ENCODE measurements around the gene GABRE.
"Not testable (repeated sequence)": the region's sequence is repeated elsewhere in the genome, so short reads cannot be mapped to it uniquely, and the experiment has no call there.

The GABRE gene

DNA sequence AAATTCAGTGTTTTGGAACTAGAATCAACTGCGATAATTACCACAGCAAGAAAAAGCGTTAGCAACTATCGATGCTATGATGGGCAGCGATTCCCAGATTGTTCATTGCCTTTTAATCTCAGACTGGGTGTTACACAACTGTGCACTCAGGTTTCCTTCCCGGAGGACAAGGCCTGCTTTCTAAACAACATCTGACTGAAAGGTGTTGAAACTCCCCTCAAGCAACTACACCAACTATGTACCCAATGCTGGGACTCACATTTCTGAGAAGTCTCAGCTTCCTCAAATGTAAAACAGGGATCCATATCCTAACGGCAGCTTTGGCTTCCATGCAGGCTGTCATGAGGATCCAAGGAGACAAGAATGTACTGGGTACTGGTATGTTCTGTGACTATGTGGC, 8.2 kb downstream of the GABRE start:
- DNase-seq = no peak

DNA sequence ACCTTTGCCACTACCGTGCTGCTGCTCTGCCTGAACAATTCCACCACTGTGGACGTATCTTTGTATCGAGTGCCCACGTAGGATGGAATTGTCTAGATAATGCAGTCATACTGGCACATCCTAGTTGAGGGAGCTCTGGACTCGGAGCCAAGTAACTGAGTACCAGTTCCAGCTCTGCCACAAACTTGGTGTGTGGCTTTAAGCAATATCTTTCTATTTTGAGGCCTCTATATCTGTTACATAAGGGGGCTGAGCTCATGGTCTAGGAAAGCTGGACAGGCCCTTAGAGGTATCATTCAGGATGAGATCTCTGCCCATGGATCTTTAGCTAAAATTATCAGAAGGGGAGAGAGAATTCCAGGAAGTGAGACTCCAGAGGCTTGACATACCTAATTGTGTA, 12.4 kb downstream of the GABRE start:
- no peak for DNase-seq

GRCh38 chrX:151958101-151958500, 16.4 kb downstream of the GABRE start:
- DNase-seq = no peak

- no peak for DNase-seq
Measured at GRCh38 chrX:151954730-151955129, 19.7 kb downstream of the GABRE start.

DNA sequence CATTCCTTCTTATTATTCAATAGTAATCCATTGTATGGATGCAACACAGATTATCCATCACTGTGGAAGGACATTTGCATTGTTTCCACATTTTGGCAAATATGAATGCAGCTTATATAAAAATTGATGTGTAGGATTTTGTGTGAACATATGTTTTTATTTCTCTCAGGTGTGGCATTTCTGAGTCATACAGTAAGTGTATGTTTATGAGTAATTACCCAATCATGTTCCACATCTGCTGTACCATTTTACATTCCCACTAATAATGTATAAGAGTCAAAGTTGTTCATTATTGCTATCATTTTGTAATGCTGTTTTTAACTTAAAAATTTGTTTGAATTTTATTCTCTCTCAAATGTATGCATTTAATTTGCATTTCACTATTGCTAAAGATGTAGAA, 36.3 kb downstream of the GABRE start:
- no peak for DNase-seq

GRCh38 chrX:151935358-151935757, 39.1 kb downstream of the GABRE start:
- no peak for DNase-seq

DNA sequence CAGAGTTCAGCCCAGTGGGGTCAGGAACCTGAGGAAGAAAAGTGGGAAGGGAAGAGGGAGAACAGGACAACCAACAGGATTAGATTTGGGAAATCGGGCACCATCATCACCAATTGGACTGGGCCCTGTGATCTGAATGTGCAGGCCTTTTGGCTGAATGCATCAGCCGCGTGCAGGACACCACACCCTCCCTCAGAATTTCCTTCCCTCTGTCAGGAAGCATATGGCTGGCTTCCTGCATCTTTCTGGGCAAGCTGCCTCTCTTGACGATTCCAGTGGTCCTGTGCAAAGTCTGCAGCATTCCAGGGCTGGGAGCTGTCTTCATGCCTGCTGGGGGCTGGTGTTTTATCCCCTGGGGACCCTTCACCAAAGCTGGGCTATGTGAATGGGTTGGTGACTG, 45.4 kb downstream of the GABRE start:
- DNase-seq = no peak

DNA sequence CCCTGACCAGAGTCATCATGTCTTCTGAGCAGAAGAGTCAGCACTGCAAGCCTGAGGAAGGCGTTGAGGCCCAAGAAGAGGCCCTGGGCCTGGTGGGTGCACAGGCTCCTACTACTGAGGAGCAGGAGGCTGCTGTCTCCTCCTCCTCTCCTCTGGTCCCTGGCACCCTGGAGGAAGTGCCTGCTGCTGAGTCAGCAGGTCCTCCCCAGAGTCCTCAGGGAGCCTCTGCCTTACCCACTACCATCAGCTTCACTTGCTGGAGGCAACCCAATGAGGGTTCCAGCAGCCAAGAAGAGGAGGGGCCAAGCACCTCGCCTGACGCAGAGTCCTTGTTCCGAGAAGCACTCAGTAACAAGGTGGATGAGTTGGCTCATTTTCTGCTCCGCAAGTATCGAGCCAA, 50.8 kb downstream of the GABRE start:
- DNase-seq = no peak

GRCh38 chrX:151922692-151923091, 51.8 kb downstream of the GABRE start:
- DNase-seq = no peak

GRCh38 chrX:151921866-151922265, 52.6 kb downstream of the GABRE start:
- no peak for DNase-seq

DNA sequence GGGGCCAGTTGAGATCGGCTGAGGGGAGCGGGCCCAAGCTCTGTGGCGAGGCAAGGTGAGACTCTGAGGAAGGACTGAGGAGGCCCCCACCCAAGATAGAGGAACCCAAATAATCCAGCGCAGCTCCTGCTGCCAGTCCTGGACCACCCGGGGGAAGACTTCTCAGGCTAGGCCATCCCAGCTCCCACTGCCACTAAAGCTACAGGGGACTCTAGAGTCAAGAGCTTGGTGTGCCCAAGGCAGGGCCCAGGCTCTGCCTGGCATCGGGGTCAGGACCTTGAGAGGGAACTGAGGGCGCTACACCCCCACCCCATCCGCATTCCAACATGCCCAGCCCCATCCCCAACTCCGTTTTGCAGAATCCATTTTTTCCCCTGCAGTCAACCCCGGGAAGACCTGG, 53.2 kb downstream of the GABRE start:
- DNase-seq = no peak

GRCh38 chrX:151920530-151920929, 53.9 kb downstream of the GABRE start:
- no peak for DNase-seq

- no peak for DNase-seq
Measured at GRCh38 chrX:151920101-151920500, 54.4 kb downstream of the GABRE start.

- no peak for DNase-seq
Measured at GRCh38 chrX:151919610-151920009, 54.9 kb downstream of the GABRE start.

DNA sequence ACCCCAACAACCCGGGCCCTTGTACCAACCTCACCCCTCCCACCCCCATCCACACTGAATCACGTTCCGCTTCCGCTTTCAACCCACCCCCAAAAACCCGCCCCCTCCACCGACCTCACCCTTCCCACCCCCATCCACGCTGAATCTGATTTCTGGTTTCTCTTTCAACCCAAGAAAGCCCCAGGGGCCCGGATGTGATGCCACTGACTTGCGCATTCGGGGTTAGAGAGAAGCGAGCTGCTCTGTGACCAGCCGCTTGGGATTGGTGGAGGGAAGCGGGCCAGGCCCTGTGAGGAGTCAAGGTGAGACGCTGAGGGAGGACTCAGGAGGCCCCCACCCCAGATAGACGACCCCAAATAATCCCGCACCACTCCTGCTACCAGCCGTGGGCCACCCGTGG, 55.7 kb downstream of the GABRE start:
- not testable (repeated sequence) for DNase-seq

DNA sequence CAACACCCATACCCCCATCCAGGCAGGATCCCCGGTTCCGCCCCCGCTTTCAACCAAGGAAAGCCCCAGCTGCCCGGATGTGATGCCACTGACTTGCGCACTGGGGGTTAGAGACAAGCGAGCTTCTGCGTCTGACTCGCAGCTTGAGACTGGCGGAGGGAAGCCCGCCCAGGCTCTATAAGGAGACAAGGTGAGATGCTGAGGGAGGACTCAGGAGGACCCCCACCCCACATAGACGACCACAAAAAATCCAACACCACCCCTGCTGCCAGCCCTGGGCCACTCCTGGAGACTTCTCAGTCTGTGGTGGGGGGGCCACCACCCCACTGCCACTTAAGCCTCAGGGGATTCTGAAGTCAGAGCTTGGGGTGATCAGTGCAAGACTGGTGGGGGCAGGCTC, 61.7 kb downstream of the GABRE start, which contains the start of gene MAGEA4:
Gene MAGEA4, plus strand, starts transcription at position 110 of the 400 bp plus-strand sequence. CDS start 10,776 bp downstream, outside the sequence.
- no peak for DNase-seq

- no peak for DNase-seq
Measured at GRCh38 chrX:151912221-151912620, 62.3 kb downstream of the GABRE start.

DNA sequence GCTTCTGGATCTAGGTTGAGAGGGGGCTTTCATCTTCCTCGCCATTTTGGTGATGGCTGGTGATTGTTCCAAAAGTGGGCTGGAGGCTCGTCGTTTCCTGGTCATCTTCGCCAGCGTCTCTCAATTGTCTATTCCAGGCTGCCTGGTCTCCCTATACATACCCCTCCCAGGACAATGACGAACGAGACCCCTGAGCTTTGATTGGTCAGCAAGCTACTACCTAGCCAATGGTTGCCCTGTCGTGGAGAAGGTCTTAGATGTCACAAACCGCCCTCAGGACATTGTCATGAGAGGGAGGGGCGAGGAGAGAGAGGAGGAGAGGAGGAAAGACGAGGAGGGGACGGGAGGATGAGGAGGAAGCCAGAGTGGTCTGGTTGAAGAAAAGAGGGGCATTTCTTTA, 69.5 kb downstream of the GABRE start:
- no peak for DNase-seq

Data from islet precursor cell (in vitro differentiated cells).